ENCODE results near the gene GMEB2. TPM values are rescaled to one million over a fixed set of nuclear protein-coding genes. Genes with fewer than 3 reads are reported as not detected.

Gene GMEB2
- total and polyA plus RNA-seq, 10 of the 15 experiments (the other 5 are each of a cell fraction or from before 2014, with no cell fraction given): 0.08 to 15.1 (median 6.9) TPM

GRCh38 chr20:63551068-63551467, 75.8 kb downstream of the GMEB2 start:
- RAD21 ChIA-PET (ENCODE audit: unreplicated experiment): interaction anchor here (0.9 to 2.1 kb wide), 2 partner anchors 12 to 14 kb away, joined by 5 to 6 read pairs; partner anchors contain the start of gene PTK6
- H3K79me2 ChIP-seq (ENCODE audit: control insufficient read depth, insufficient read depth, low read length): no peaks in the 10 kb centered on the region
- no peaks in the 10 kb centered on the region; a peak in 1 of 4 replicates for H3K27me3 ChIP-seq (replicated peaks in 1 of 2; ENCODE audit: control insufficient read depth in 2 of 2, insufficient read depth in 2 of 2, low read length in 1 of 2)
- TF ChIP-seq MAX (IDR thresholded peaks at IDR 0.05; ENCODE audit: low read depth, low read length) (no peak), KAT2A (conservative IDR thresholded peaks at IDR 0.05; ENCODE audit: control insufficient read depth, low read depth, low read length) (no peak)
- FAIRE-seq: no peak
- in situ Hi-C loops (cut with MboI) (no loop called here), intact Hi-C loops (cut with micrococcal nuclease; ENCODE audit: unreplicated experiment) (no loop called here)
- H3K9ac ChIP-seq (ENCODE audit: control insufficient read depth, insufficient read depth, low read length): no peak overlapping the region
- H3K36me3 ChIP-seq (ENCODE audit: control insufficient read depth in 2 of 2, insufficient read depth in 2 of 2, low read length in 1 of 2): no peaks in the 10 kb centered on the region
- POLR2A ChIA-PET: interaction anchor here (0.6 to 2.2 kb wide), 3 partner anchors 8 to 13 kb away, joined by 3 to 11 read pairs (median 3); partner anchors contain the start of gene PTK6
- SMC1A ChIA-PET (ENCODE audit: uncharacterized antibody, unreplicated experiment): interaction anchor here (3.5 kb wide), 1 partner anchor 13 kb away, joined by 16 read pairs; the partner anchor contains the start of gene PTK6
- no peak for DNase-seq (ENCODE audit: low read depth, low spot score)
- ATAC-seq: no peak
- no peak overlapping the region for H3K4me2 ChIP-seq (ENCODE audit: control insufficient read depth, insufficient read depth)
- no peak overlapping the region for H2AFZ ChIP-seq (ENCODE audit: control insufficient read depth, low read depth, low read length)
- H3K9me3 ChIP-seq (replicated peaks; ENCODE audit: control insufficient read depth, insufficient read depth, low read length): no peaks in the 10 kb centered on the region
- peaks cover 22% of the 10 kb centered on the region for H3K4me1 ChIP-seq (ENCODE audit: control insufficient read depth, insufficient read depth, low read length)
- BruUV-seq (replicated peaks): no TSS peak
- no peak overlapping the region for H3K27ac ChIP-seq (ENCODE audit: control insufficient read depth, insufficient read depth)
- H3K4me3 ChIP-seq: no peak overlapping the region
- H4K20me1 ChIP-seq (ENCODE audit: control insufficient read depth, insufficient read depth): no peaks in the 10 kb centered on the region; the same call in 1 of the 2 replicates
- 7% methylated on average over 9 of the region's 9 CpGs for WGBS (ENCODE audit: insufficient coverage, insufficient replicate concordance, low lambda C conversion rate, missing lambda C conversion rate)
- CTCF ChIA-PET: interaction anchor here (2.2 kb wide), 1 partner anchor 8 kb away, joined by 9 read pairs; no protein-coding TSS in a partner anchor

- TF ChIP-seq HDAC2 (IDR thresholded peaks at IDR 0.05): no peak
- no peak for TF ChIP-seq FOXK2 (IDR thresholded peaks at IDR 0.05)
- no peak for TF ChIP-seq ESRRA (IDR thresholded peaks at IDR 0.05; ENCODE audit: low read length)
- no peak for TF ChIP-seq ZBTB4 (CRISPR knock-in tag; IDR thresholded peaks at IDR 0.05)
- TF ChIP-seq NFIC (IDR thresholded peaks at IDR 0.05; ENCODE audit: low read depth, low read length): no peak
- TF ChIP-seq PKNOX1 (IDR thresholded peaks at IDR 0.05): no peak
- no peak for TF ChIP-seq POU2F2 (IDR thresholded peaks at IDR 0.05; ENCODE audit: borderline replicate concordance, low read depth, low read length)
- TF ChIP-seq IKZF1 (conservative IDR thresholded peaks at IDR 0.05): no peak
- no peak overlapping the region for H2AFZ ChIP-seq (ENCODE audit: control insufficient read depth, low read depth, low read length)
- no peak for ATAC-seq
- no peak overlapping the region for H3K9ac ChIP-seq (ENCODE audit: control insufficient read depth, insufficient read depth, low read length)
- no peak overlapping the region for H3K4me2 ChIP-seq (ENCODE audit: control insufficient read depth, insufficient read depth)
- RAD21 ChIA-PET (ENCODE audit: unreplicated experiment): interaction anchor here (2.1 kb wide), 1 partner anchor 12 kb away, joined by 6 read pairs; the partner anchor contains the start of gene PTK6
- no peaks in the 10 kb centered on the region for H4K20me1 ChIP-seq (ENCODE audit: control insufficient read depth, insufficient read depth)
- H3K27ac ChIP-seq (ENCODE audit: control insufficient read depth, insufficient read depth): no peak overlapping the region
- BruUV-seq (replicated peaks): no TSS peak
- no peaks in the 10 kb centered on the region; a peak in 1 of 4 replicates for H3K27me3 ChIP-seq (replicated peaks in 1 of 2; ENCODE audit: control insufficient read depth in 2 of 2, insufficient read depth in 2 of 2, low read length in 1 of 2)
- POLR2A ChIA-PET: interaction anchor here (0.7 kb wide), 1 partner anchor 25 kb away, joined by 3 read pairs; the partner anchor contains the start of gene HELZ2
- H3K36me3 ChIP-seq (ENCODE audit: control insufficient read depth in 2 of 2, insufficient read depth in 2 of 2, low read length in 1 of 2): no peaks in the 10 kb centered on the region
- DNase-seq (ENCODE audit: low read depth, low spot score): no peak
- no peak overlapping the region for H3K4me3 ChIP-seq
- SMC1A ChIA-PET (ENCODE audit: uncharacterized antibody, unreplicated experiment): interaction anchor here (1.5 to 3.5 kb wide), 2 partner anchors 12 to 13 kb away, joined by 3 to 16 read pairs; partner anchors contain the start of gene PTK6
- H3K79me2 ChIP-seq (ENCODE audit: control insufficient read depth, insufficient read depth, low read length): no peaks in the 10 kb centered on the region
- H3K4me1 ChIP-seq (ENCODE audit: control insufficient read depth, insufficient read depth, low read length): peaks cover 19% of the 10 kb centered on the region
- in situ Hi-C loops (cut with MboI) (no loop called here), intact Hi-C loops (cut with micrococcal nuclease; ENCODE audit: unreplicated experiment) (no loop called here)
- no peak for FAIRE-seq
- CTCF ChIA-PET: interaction anchor here (0.6 to 1.1 kb wide), 2 partner anchors 12 to 553 kb away, joined by 3 to 4 read pairs; partner anchors contain the start of gene PTK6
- H3K9me3 ChIP-seq (replicated peaks; ENCODE audit: control insufficient read depth, insufficient read depth, low read length): no peaks in the 10 kb centered on the region
- WGBS (ENCODE audit: insufficient coverage, insufficient replicate concordance, low lambda C conversion rate, missing lambda C conversion rate): 60% methylated on average over 17 of the region's 18 CpGs
Measured at GRCh38 chr20:63549679-63550282, 77.1 kb downstream of the GMEB2 start.
